WTC11 (cell line): ENCODE data around the gene KIRREL3.

Source experiments
- CREM ChIP-seq: sonication (generic); formaldehyde crosslinking; IDR thresholded peaks from 2 replicates; pipeline ENCODE4 v1.8.1; 2022; ENCODE audit warnings: mild to moderate bottlenecking, missing genetic modification reagents, moderate library complexity
- ESRRA ChIP-seq: sonication (generic); formaldehyde crosslinking; IDR thresholded peaks from 2 replicates; pipeline ENCODE4 v1.8.1; 2022; ENCODE audit warnings: mild to moderate bottlenecking, missing genetic modification reagents, borderline replicate concordance
- FOXP1 ChIP-seq: sonication (generic); formaldehyde crosslinking; IDR thresholded peaks from 2 replicates; pipeline ENCODE4 v1.8.0; 2022; ENCODE audit warnings: missing genetic modification reagents, mild to moderate bottlenecking, moderate library complexity, borderline replicate concordance
- KAT7 ChIP-seq: sonication (generic); formaldehyde crosslinking; IDR thresholded peaks from 2 replicates; pipeline ENCODE4 v1.8.1; 2023; ENCODE audit warnings: missing genetic modification reagents, mild to moderate bottlenecking, borderline replicate concordance
- RELA ChIP-seq: sonication (generic); formaldehyde crosslinking; IDR thresholded peaks from 2 replicates; pipeline ENCODE4 v1.8.1; 2022; ENCODE audit warnings: missing genetic modification reagents, mild to moderate bottlenecking, borderline replicate concordance
- SMAD3 ChIP-seq: sonication (generic); formaldehyde crosslinking; IDR thresholded peaks from 2 replicates; pipeline ENCODE4 v1.8.0; 2022; ENCODE audit warnings: missing genetic modification reagents, mild to moderate bottlenecking, borderline replicate concordance
- ZNF138 ChIP-seq: sonication (generic); formaldehyde crosslinking; conservative IDR thresholded peaks from 2 replicates; pipeline ENCODE4 v1.8.1; 2022; ENCODE audit warnings: mild to moderate bottlenecking, moderate library complexity, missing genetic modification reagents
- TF ChIP-seq, protein P1 (sequence below): fragments of 200-600 bp; IDR thresholded peaks from 2 replicates; pipeline ENCODE4 v1.8.0; 2022; ENCODE audit warnings: antibody characterized with exemption
- TF ChIP-seq, protein P2 (sequence below): sonication (generic); formaldehyde crosslinking; IDR thresholded peaks from 2 replicates; pipeline ENCODE4 v1.8.1; 2023; ENCODE audit warnings: mild to moderate bottlenecking, missing genetic modification reagents, moderate library complexity
- TF ChIP-seq, protein P3 (sequence below): sonication (generic); formaldehyde crosslinking; IDR thresholded peaks from 2 replicates; pipeline ENCODE4 v1.8.0; 2022; ENCODE audit warnings: mild to moderate bottlenecking, missing genetic modification reagents

DNA sequence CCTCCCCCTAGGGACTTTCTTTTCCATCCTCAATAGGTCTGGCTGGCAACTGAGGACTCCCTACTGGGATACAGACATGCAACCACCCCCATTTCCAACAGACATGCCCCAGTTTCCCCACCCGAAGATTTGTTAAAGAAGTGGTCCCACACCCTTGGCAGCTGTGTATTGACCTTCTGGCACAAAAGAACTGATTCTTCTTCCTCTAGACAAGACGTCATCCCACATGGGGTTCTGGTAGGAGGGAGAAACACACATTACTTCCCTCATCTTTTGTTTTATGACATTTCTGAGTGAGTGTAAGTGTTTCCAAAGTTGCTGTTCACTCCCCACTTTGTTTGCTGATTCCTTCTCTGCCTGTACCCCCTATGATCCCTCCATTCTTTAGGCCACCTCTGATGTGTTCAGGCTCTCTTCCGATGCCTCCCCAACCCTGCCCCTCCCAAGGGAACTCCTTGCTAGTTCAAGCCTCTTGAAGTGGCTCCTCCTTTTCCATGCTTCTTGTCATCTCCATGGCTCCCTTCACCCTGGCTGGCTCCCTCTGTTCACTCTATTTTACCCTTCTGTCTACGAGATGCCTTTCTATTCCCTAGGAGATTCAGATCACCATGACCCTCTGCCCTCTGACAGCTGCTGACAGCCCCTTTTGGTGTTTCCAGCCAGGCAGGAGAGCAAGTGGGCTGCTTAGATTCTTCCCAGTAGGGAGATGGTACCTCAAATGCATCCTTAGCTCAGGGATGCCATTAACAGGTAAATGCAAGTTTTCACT is 4.3 kb downstream of the KIRREL3 start:
- no peak for TF ChIP-seq RELA (CRISPR knock-in tag)
- no peak for TF ChIP-seq FOXP1 (CRISPR knock-in tag)
- no peak for TF ChIP-seq CREM (CRISPR knock-in tag)
- TF ChIP-seq, protein P1, sequence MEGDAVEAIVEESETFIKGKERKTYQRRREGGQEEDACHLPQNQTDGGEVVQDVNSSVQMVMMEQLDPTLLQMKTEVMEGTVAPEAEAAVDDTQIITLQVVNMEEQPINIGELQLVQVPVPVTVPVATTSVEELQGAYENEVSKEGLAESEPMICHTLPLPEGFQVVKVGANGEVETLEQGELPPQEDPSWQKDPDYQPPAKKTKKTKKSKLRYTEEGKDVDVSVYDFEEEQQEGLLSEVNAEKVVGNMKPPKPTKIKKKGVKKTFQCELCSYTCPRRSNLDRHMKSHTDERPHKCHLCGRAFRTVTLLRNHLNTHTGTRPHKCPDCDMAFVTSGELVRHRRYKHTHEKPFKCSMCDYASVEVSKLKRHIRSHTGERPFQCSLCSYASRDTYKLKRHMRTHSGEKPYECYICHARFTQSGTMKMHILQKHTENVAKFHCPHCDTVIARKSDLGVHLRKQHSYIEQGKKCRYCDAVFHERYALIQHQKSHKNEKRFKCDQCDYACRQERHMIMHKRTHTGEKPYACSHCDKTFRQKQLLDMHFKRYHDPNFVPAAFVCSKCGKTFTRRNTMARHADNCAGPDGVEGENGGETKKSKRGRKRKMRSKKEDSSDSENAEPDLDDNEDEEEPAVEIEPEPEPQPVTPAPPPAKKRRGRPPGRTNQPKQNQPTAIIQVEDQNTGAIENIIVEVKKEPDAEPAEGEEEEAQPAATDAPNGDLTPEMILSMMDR = no peak
- TF ChIP-seq KAT7 = no peak
- TF ChIP-seq, protein P2, sequence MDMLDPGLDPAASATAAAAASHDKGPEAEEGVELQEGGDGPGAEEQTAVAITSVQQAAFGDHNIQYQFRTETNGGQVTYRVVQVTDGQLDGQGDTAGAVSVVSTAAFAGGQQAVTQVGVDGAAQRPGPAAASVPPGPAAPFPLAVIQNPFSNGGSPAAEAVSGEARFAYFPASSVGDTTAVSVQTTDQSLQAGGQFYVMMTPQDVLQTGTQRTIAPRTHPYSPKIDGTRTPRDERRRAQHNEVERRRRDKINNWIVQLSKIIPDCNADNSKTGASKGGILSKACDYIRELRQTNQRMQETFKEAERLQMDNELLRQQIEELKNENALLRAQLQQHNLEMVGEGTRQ (CRISPR knock-in tag) = no peak
- no peak for TF ChIP-seq ZNF138
- TF ChIP-seq, protein P3, sequence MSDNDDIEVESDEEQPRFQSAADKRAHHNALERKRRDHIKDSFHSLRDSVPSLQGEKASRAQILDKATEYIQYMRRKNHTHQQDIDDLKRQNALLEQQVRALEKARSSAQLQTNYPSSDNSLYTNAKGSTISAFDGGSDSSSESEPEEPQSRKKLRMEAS (CRISPR knock-in tag) = no peak
- TF ChIP-seq ESRRA (CRISPR knock-in tag) = no peak
- no peak for TF ChIP-seq SMAD3 (CRISPR knock-in tag)
